B cell (primary cell): ENCODE data around the gene MRC2. TPM values are rescaled to one million over a fixed set of nuclear protein-coding genes. Genes with fewer than 3 reads are reported as not detected.

Source experiments
- ATAC-seq: fragments of 200-7000 bp; cut with Tn5 transposase; one replicate; pipeline ENCODE4 v1.10.0; 2021; ENCODE audit warnings: low read depth, mild to moderate bottlenecking, moderate number of reproducible peaks, moderate library complexity
- CTCF ChIA-PET: fragments of 350-600 bp; sonication (Branson Sonifier 250); formaldehyde crosslinking; loops from one replicate; lab custom pipeline; 2021; ENCODE audit warnings: antibody characterized with exemption, inconsistent platforms; lab: Charles Lee
- POLR2A ChIA-PET: fragments of 350-600 bp; sonication (Branson Sonifier 250); formaldehyde crosslinking; loops from one replicate; lab custom pipeline; 2021; ENCODE audit warnings: antibody characterized with exemption; lab: Charles Lee
- DNase-seq: peaks from one replicate; pipeline ENCODE4 v3.0.0; 2013
- H2AFZ ChIP-seq: 2 replicates; pipeline ENCODE4 v1.6.1; 2012; ENCODE audit warnings: mild to moderate bottlenecking, low read depth, low read length; ENCODE audit not compliant: insufficient read depth, poor library complexity, severe bottlenecking
- H3K27ac ChIP-seq, 2 donors: 1 replicate in 1 of 2; 2 replicates in 1 of 2; pipeline ENCODE4 v1.5.1; 2012 to 2013; ENCODE audit warnings: low read length in 2 of 2, mild to moderate bottlenecking in 2 of 2, moderate library complexity in 1 of 2
- H3K27me3 ChIP-seq, 4 experiments: fragments of 200-600 bp in 1 of 4; sonication (generic) in 1 of 4; replicated peaks in 1 of 4; 1 replicate in 2 of 4; 2 replicates in 2 of 4; pipeline versions ENCODE4 v1.6.1 to v1.7.0; 2013 to 2016; ENCODE audit warnings: low read length in 3 of 4, mild to moderate bottlenecking in 2 of 4, mixed read lengths in 1 of 4, moderate library complexity in 1 of 4; ENCODE audit not compliant: insufficient read depth in 4 of 4, control insufficient read depth in 3 of 4; ENCODE audit errors: control extremely low read depth in 1 of 4
- H3K36me3 ChIP-seq, 2 experiments: replicated peaks in 1 of 2; 1 replicate in 1 of 2; 2 replicates in 1 of 2; pipeline versions ENCODE4 v1.6.1 to v1.7.1; 2013; ENCODE audit warnings: low read length in 1 of 2; ENCODE audit not compliant: insufficient read depth in 2 of 2, control insufficient read depth in 1 of 2; ENCODE audit errors: control extremely low read depth in 1 of 2, extremely low read depth in 1 of 2
- H3K4me1 ChIP-seq, 2 donors: fragments of 200-600 bp in 1 of 2; sonication (generic) in 1 of 2; 1 replicate in 1 of 2; 2 replicates in 1 of 2; pipeline versions ENCODE4 v1.5.1 to v1.6.1; 2013 to 2017; ENCODE audit warnings: low read length in 2 of 2; ENCODE audit not compliant: control insufficient read depth in 2 of 2, insufficient read depth in 2 of 2
- H3K4me2 ChIP-seq: replicated peaks from 2 replicates; pipeline ENCODE3; 2012; ENCODE audit warnings: mild to moderate bottlenecking, low read depth, low read length; ENCODE audit not compliant: poor library complexity, severe bottlenecking
- H3K4me3 ChIP-seq, 5 experiments: fragments of 200-600 bp in 1 of 5; sonication (generic) in 1 of 5; 1 replicate in 3 of 5; 2 replicates in 2 of 5; pipeline versions ENCODE4 v1.5.1 to v1.7.0; 2011 to 2016; ENCODE audit warnings: low read length in 4 of 5, mild to moderate bottlenecking in 4 of 5, low read depth in 2 of 5, control low read depth in 1 of 5, moderate library complexity in 1 of 5; ENCODE audit not compliant: insufficient read depth in 1 of 5; ENCODE audit errors: control extremely low read depth in 1 of 5, extremely low read depth in 1 of 5
- H3K79me2 ChIP-seq: fragments of 200-600 bp; sonication (generic); one replicate; pipeline ENCODE4 v1.6.0; 2016; ENCODE audit warnings: low read length; ENCODE audit not compliant: control insufficient read depth, insufficient read depth
- H3K9ac ChIP-seq: fragments of 200-600 bp; sonication (generic); 2 replicates; pipeline ENCODE4 v1.6.1; 2017; ENCODE audit warnings: mild to moderate bottlenecking, low read length, moderate library complexity
- H3K9me3 ChIP-seq, 3 donors: one replicate each; pipeline versions ENCODE4 v1.6.1 to v1.7.1; 2013; ENCODE audit warnings: low read length in 2 of 3; ENCODE audit not compliant: control insufficient read depth in 2 of 3, insufficient read depth in 1 of 3; ENCODE audit errors: control extremely low read depth in 1 of 3
- H4K20me1 ChIP-seq: 2 replicates; pipeline ENCODE4 v1.6.0; 2012; ENCODE audit warnings: mild to moderate bottlenecking, low read length; ENCODE audit not compliant: insufficient read depth, control insufficient read depth, poor library complexity, severe bottlenecking
- H3K27ac Mint-ChIP-seq: one replicate; pipeline ENCODE4 v1.8.0; 2021; ENCODE audit warnings: mixed read lengths
- H3K27me3 Mint-ChIP-seq: one replicate; pipeline ENCODE4 v1.8.0; 2021; ENCODE audit warnings: mixed read lengths
- H3K4me1 Mint-ChIP-seq: one replicate; pipeline ENCODE4 v1.8.0; 2021; ENCODE audit warnings: mixed read lengths
- H3K4me3 Mint-ChIP-seq: one replicate; pipeline ENCODE4 v1.8.0; 2021; ENCODE audit warnings: mixed read lengths
- H3K9me3 Mint-ChIP-seq: one replicate; pipeline ENCODE4 v1.8.0; 2022; ENCODE audit warnings: mixed read lengths; ENCODE audit not compliant: insufficient read depth
- CTCF ChIP-seq: fragments of 200-600 bp; IDR thresholded peaks from one replicate; pipeline ENCODE4 v1.8.0; 2022; ENCODE audit warnings: antibody characterized with exemption, mild to moderate bottlenecking
- EZH2 ChIP-seq: IDR thresholded peaks from 2 replicates; pipeline ENCODE4 v1.6.1; 2012; ENCODE audit warnings: borderline replicate concordance, low read depth, mild to moderate bottlenecking, moderate library complexity, low read length; ENCODE audit not compliant: insufficient read depth, poor library complexity, severe bottlenecking
- WGBS: methylation state at CpG from one replicate; pipeline ENCODE4 v1.1.5; 2013; ENCODE audit warnings: missing lambda C conversion rate; ENCODE audit not compliant: insufficient coverage; 5-methylcytosine and 5-hydroxymethylcytosine counted together
- intact Hi-C: fragments of 100-400 bp; cut with micrococcal nuclease; formaldehyde crosslinking; loops from one replicate; pipeline ENCODE4 v1.10.0; 2022
- polyA plus RNA-seq: library from polyadenylated mRNA; depleted of rRNA; stranded (reverse); fragments of >200 nt; gene quantifications from 2 replicates; pipeline ENCODE4 v1.2.3, GENCODE V29; 2012
- total RNA-seq, 2 donors: library from RNA; stranded (reverse); fragments of 120-200 nt in 1 of 2; gene quantifications; 1 replicate in 1 of 2; 2 replicates in 1 of 2; pipeline versions ENCODE4 v1.2.3 to v1.2.4, GENCODE V29; 2013 to 2022

Gene MRC2
- total and polyA plus RNA-seq, 2 donors (not counting 1 experiment from before 2014, with no cell fraction given) = 0.09 to 0.34 TPM

- Mint-ChIP-seq H3K27me3 (peaks cover 25% of the 10 kb centered on the region), H3K4me1 (peaks cover 12% of the 10 kb centered on the region), H3K27ac (no peak overlapping the region), H3K9me3 (no peaks in the 10 kb centered on the region), H3K4me3 (peak overlapping the region; percentile 63)
- H3K27ac ChIP-seq = no peak overlapping the region
- no peaks in the 10 kb centered on the region for H3K9me3 ChIP-seq
- DNase-seq = no peak
- H3K9ac ChIP-seq = peak overlapping the region; percentile 65
- no peak for ATAC-seq
- peaks cover 6 to 11% of the 10 kb centered on the region in 2 donors for H3K4me1 ChIP-seq
- CTCF ChIA-PET = interaction anchor here (0.7 to 3.1 kb wide), 3 partner anchors 17 to 707 kb away, joined by 4 to 18 read pairs (median 4); no protein-coding TSS in a partner anchor
- peak overlapping the region in 2 of 5 experiments; percentile 52 to 58 for H3K4me3 ChIP-seq
- H4K20me1 ChIP-seq = no peaks in the 10 kb centered on the region
- peak overlapping the region; percentile 90 for H3K4me2 ChIP-seq
- no peaks in the 10 kb centered on the region for H3K36me3 ChIP-seq
- intact Hi-C loops = loop anchor here (1.0 kb wide), 1 partner anchor 703 kb away; no protein-coding TSS in a partner anchor
- H3K79me2 ChIP-seq = no peaks in the 10 kb centered on the region
- POLR2A ChIA-PET = no interaction called here
- H3K27me3 ChIP-seq = peaks cover 0 to 4% (median 2%) of the 10 kb centered on the region in 4 experiments
- peak overlapping the region; percentile 67 for H2AFZ ChIP-seq
- WGBS = 49% methylated on average over 15 of the region's 16 CpGs
- TF ChIP-seq CTCF (no peak), EZH2 (no peak)
Measured at GRCh38 chr17:62703261-62703775, 75.8 kb downstream of the MRC2 start.

GRCh38 chr17:62703776-62704380 lies 76.4 kb downstream of the MRC2 start:
- Histone ChIP-seq H3K9ac (peak overlapping the region; percentile 65), H3K36me3 (no peaks in the 10 kb centered on the region), H3K4me3 (peak overlapping the region in 4 of 5 experiments; percentile 39 to 58 (median 54)), H3K4me2 (peak overlapping the region; percentile 90), H3K27ac (no peak overlapping the region), H3K27me3 (peaks cover 0 to 4% (median 2%) of the 10 kb centered on the region in 4 experiments), H2AFZ (peak overlapping the region; percentile 67), H4K20me1 (no peaks in the 10 kb centered on the region), H3K4me1 (peaks cover 6 to 11% of the 10 kb centered on the region in 2 donors), H3K79me2 (no peaks in the 10 kb centered on the region), H3K9me3 (no peaks in the 10 kb centered on the region)
- ATAC-seq (peak; percentile 94), DNase-seq (peak; percentile 81)
- TF ChIP-seq CTCF (peak; percentile 83), EZH2 (no peak)
- peaks cover 25% of the 10 kb centered on the region for H3K27me3 Mint-ChIP-seq
- intact Hi-C loops = loop anchor here (1.0 kb wide), 1 partner anchor 702 kb away; no protein-coding TSS in a partner anchor
- no peak overlapping the region for H3K27ac Mint-ChIP-seq
- no peaks in the 10 kb centered on the region for H3K9me3 Mint-ChIP-seq
- POLR2A ChIA-PET = no interaction called here
- WGBS = under 1% methylated on average over 80 of the region's 80 CpGs
- peak overlapping the region; percentile 63 for H3K4me3 Mint-ChIP-seq
- peaks cover 12% of the 10 kb centered on the region for H3K4me1 Mint-ChIP-seq
- CTCF ChIA-PET = interaction anchor here (0.9 to 3.1 kb wide), 5 partner anchors 18 to 703 kb away, joined by 3 to 18 read pairs (median 3); no protein-coding TSS in a partner anchor
